ENCODE results near the gene LDAF1.
"Not testable (repeated sequence)": the region's sequence is repeated elsewhere in the genome, so short reads cannot be mapped to it uniquely, and the experiment has no call there.

- TF ChIP-seq POLR2A, CTCF (IDR thresholded peaks at IDR 0.05): not testable (repeated sequence)
Observed at GRCh38 chr16:21195330-21195729, 36.9 kb downstream of the LDAF1 start.
